Loucy (cell line): ENCODE measurements around the gene HMSD.
A peak's percentile ranks its signal among the peaks of the same experiment; 100 is the strongest.

Source experiments
- H2AFZ ChIP-seq: fragments of 200-600 bp; sonication (generic); 2 replicates; pipeline ENCODE4 v1.6.0; 2016; ENCODE audit warnings: antibody characterized with exemption, mild to moderate bottlenecking, low read length, moderate library complexity
- H3F3A ChIP-seq: fragments of 200-600 bp; 2 replicates; pipeline ENCODE4 v1.6.0; 2016; ENCODE audit warnings: antibody characterized with exemption, low read depth, mild to moderate bottlenecking
- H3K27me3 ChIP-seq: fragments of 200-600 bp; sonication (generic); 2 replicates; pipeline ENCODE4 v1.6.1; 2014; ENCODE audit warnings: low read length, mild to moderate bottlenecking; ENCODE audit not compliant: insufficient read depth, poor library complexity, severe bottlenecking
- H3K36me3 ChIP-seq: fragments of 200-600 bp; sonication (generic); 2 replicates; pipeline ENCODE4 v1.6.1; 2016; ENCODE audit warnings: low read length; ENCODE audit not compliant: insufficient read depth
- H3K4me1 ChIP-seq: fragments of 200-600 bp; sonication (generic); 2 replicates; pipeline ENCODE4 v1.5.1; 2014; ENCODE audit warnings: low read length, mild to moderate bottlenecking; ENCODE audit not compliant: insufficient read depth, poor library complexity, severe bottlenecking
- H3K4me2 ChIP-seq: fragments of 200-600 bp; sonication (generic); 2 replicates; pipeline ENCODE4 v1.6.0; 2014; ENCODE audit warnings: antibody characterized with exemption, low read length, low read depth, mild to moderate bottlenecking; ENCODE audit not compliant: poor library complexity, severe bottlenecking
- H3K4me3 ChIP-seq: fragments of 200-600 bp; sonication (generic); 2 replicates; pipeline ENCODE4 v1.5.1; 2014; ENCODE audit warnings: low read length, mild to moderate bottlenecking, mixed read lengths; ENCODE audit not compliant: poor library complexity, severe bottlenecking
- H3K79me2 ChIP-seq: fragments of 200-600 bp; sonication (generic); 2 replicates; pipeline ENCODE4 v1.6.1; 2014; ENCODE audit warnings: low read length; ENCODE audit not compliant: insufficient read depth
- H3K9ac ChIP-seq: fragments of 200-600 bp; sonication (generic); 2 replicates; pipeline ENCODE4 v1.6.0; 2014; ENCODE audit warnings: mild to moderate bottlenecking, low read depth, low read length, moderate library complexity; ENCODE audit not compliant: poor library complexity, severe bottlenecking
- H3K9me2 ChIP-seq: fragments of 200-600 bp; sonication (generic); replicated peaks from 2 replicates; pipeline ENCODE4 v1.6.1; 2016; ENCODE audit warnings: low read depth, low read length, mixed read lengths
- H3K9me3 ChIP-seq: fragments of 200-600 bp; sonication (generic); 2 replicates; pipeline ENCODE4 v1.6.1; 2014; ENCODE audit warnings: mild to moderate bottlenecking, antibody characterized with exemption, low read length, low read depth; ENCODE audit not compliant: insufficient read depth
- H4K20me1 ChIP-seq: fragments of 200-600 bp; sonication (generic); 2 replicates; pipeline ENCODE4 v1.6.0; 2014; ENCODE audit warnings: antibody characterized with exemption, low read length, mild to moderate bottlenecking; ENCODE audit not compliant: insufficient read depth, poor library complexity, severe bottlenecking
- EZH2phosphoT487 ChIP-seq: fragments of 200-600 bp; IDR thresholded peaks from 2 replicates; pipeline ENCODE4 v1.6.1; 2018; ENCODE audit warnings: antibody characterized with exemption, mild to moderate bottlenecking, moderate library complexity, borderline replicate concordance
- TF ChIP-seq, protein P1 (sequence below): fragments of 200-600 bp; sonication (generic); conservative IDR thresholded peaks from 2 replicates; pipeline ENCODE4 v1.5.1; 2014; ENCODE audit warnings: mild to moderate bottlenecking, antibody characterized with exemption, low read length

HMSD gene

GRCh38 chr18:63974991-63975390, 25.9 kb downstream of the HMSD start:
- Histone ChIP-seq H2AFZ (no peak overlapping the region), H3F3A (no peaks in the 10 kb centered on the region), H3K9me3 (no peaks in the 10 kb centered on the region), H3K27me3 (no peaks in the 10 kb centered on the region), H3K4me3 (no peak overlapping the region), H3K36me3 (no peaks in the 10 kb centered on the region), H3K4me1 (peaks cover 8% of the 10 kb centered on the region), H4K20me1 (no peaks in the 10 kb centered on the region), H3K79me2 (no peaks in the 10 kb centered on the region), H3K9me2 (no peaks in the 10 kb centered on the region), H3K4me2 (no peak overlapping the region), H3K9ac (no peak overlapping the region)
- TF ChIP-seq, protein P1, sequence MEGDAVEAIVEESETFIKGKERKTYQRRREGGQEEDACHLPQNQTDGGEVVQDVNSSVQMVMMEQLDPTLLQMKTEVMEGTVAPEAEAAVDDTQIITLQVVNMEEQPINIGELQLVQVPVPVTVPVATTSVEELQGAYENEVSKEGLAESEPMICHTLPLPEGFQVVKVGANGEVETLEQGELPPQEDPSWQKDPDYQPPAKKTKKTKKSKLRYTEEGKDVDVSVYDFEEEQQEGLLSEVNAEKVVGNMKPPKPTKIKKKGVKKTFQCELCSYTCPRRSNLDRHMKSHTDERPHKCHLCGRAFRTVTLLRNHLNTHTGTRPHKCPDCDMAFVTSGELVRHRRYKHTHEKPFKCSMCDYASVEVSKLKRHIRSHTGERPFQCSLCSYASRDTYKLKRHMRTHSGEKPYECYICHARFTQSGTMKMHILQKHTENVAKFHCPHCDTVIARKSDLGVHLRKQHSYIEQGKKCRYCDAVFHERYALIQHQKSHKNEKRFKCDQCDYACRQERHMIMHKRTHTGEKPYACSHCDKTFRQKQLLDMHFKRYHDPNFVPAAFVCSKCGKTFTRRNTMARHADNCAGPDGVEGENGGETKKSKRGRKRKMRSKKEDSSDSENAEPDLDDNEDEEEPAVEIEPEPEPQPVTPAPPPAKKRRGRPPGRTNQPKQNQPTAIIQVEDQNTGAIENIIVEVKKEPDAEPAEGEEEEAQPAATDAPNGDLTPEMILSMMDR: peak; percentile 56
- no peak for TF ChIP-seq EZH2phosphoT487

- Histone ChIP-seq H3K36me3 (no peaks in the 10 kb centered on the region), H3K4me1 (peaks cover 4% of the 10 kb centered on the region), H3F3A (no peaks in the 10 kb centered on the region), H3K27me3 (no peaks in the 10 kb centered on the region), H3K9me2 (no peaks in the 10 kb centered on the region), H3K79me2 (no peaks in the 10 kb centered on the region), H3K9me3 (no peaks in the 10 kb centered on the region), H3K9ac (no peak overlapping the region), H3K4me3 (no peak overlapping the region), H3K4me2 (no peak overlapping the region), H2AFZ (no peak overlapping the region), H4K20me1 (no peaks in the 10 kb centered on the region)
- no peak for TF ChIP-seq EZH2phosphoT487
- TF ChIP-seq, protein P1: no peak
Measured at GRCh38 chr18:63975628-63976027, 26.5 kb downstream of the HMSD start.

DNA sequence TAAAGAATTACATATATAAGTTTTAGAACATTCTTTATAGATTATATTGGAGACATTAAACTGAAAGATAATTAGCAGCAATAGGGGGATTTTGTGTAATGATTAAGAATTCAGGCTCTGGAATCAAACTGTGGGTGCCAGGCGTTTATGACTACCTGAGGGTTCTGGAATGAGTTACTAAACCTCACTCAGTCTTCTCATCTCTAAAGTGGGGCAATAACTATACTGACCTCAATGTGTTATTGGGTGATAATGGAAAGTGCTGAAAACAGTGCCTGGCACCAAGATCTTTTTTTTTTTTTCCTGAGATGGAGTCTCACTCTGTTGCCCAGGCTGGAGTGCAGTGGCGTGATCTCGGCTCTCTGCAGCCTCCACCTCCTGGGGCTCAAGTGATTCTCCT, 27.9 kb downstream of the HMSD start:
- Histone ChIP-seq H3F3A (no peaks in the 10 kb centered on the region), H3K36me3 (no peaks in the 10 kb centered on the region), H3K4me3 (no peak overlapping the region), H3K4me2 (no peak overlapping the region), H3K79me2 (no peaks in the 10 kb centered on the region), H3K4me1 (no peaks in the 10 kb centered on the region), H4K20me1 (no peaks in the 10 kb centered on the region), H3K9me3 (no peaks in the 10 kb centered on the region), H3K9me2 (no peaks in the 10 kb centered on the region), H3K27me3 (no peaks in the 10 kb centered on the region), H2AFZ (no peak overlapping the region), H3K9ac (no peak overlapping the region)
- TF ChIP-seq, protein P1: no peak
- no peak for TF ChIP-seq EZH2phosphoT487
